GM12878 (cell line): ENCODE results near the gene NTRK1. TPM values are rescaled to one million over a fixed set of nuclear protein-coding genes. Genes with fewer than 3 reads are reported as not detected.

Source experiments
- BHLHE40 ChIP-seq, 2 experiments: fragments of 450-650 bp in 1 of 2; IDR thresholded peaks; 2 replicates each; pipeline ENCODE4 v1.6.1; 2011 to 2017; ENCODE audit warnings: low read depth in 2 of 2, borderline replicate concordance in 1 of 2, improper control_type of control experiment in 1 of 2, low read length in 1 of 2, mild to moderate bottlenecking in 1 of 2
- E2F4 ChIP-seq: IDR thresholded peaks from 2 replicates; pipeline ENCODE4 v1.6.1; 2012; ENCODE audit warnings: low read depth, low read length, improper control_type of control experiment
- GATAD2B ChIP-seq: fragments of 450-650 bp; conservative IDR thresholded peaks from 2 replicates; pipeline ENCODE4 v1.6.1; 2017; ENCODE audit warnings: low read depth, mild to moderate bottlenecking, moderate library complexity
- MEF2B ChIP-seq: fragments of 450-650 bp; IDR thresholded peaks from 2 replicates; pipeline ENCODE4 v1.6.1; 2018; ENCODE audit warnings: mild to moderate bottlenecking, moderate library complexity; ENCODE audit not compliant: partially characterized antibody, poor library complexity, severe bottlenecking
- NR2F1 ChIP-seq: fragments of 450-650 bp; conservative IDR thresholded peaks from 2 replicates; pipeline ENCODE4 v1.6.1; 2017; ENCODE audit warnings: mild to moderate bottlenecking
- RAD51 ChIP-seq: fragments of 450-650 bp; IDR thresholded peaks from 2 replicates; pipeline ENCODE4 v1.6.1; 2016; ENCODE audit warnings: moderate library complexity, mild to moderate bottlenecking, inconsistent platforms
- SMAD1 ChIP-seq: fragments of 450-650 bp; IDR thresholded peaks from 2 replicates; pipeline ENCODE4 v1.6.1; 2018; ENCODE audit warnings: mild to moderate bottlenecking, low read depth; ENCODE audit not compliant: partially characterized antibody
- ZBTB33 ChIP-seq: fragments of 450-650 bp; IDR thresholded peaks from 2 replicates; pipeline ENCODE4 v1.6.1; 2017; ENCODE audit warnings: mild to moderate bottlenecking
- ZNF384 ChIP-seq: IDR thresholded peaks from 2 replicates; pipeline ENCODE4 v1.6.1; 2012; ENCODE audit warnings: low read depth, mild to moderate bottlenecking, low read length, improper control_type of control experiment, borderline replicate concordance
- ZNF592 ChIP-seq: fragments of 450-650 bp; IDR thresholded peaks from 2 replicates; pipeline ENCODE4 v1.6.1; 2017; ENCODE audit warnings: mild to moderate bottlenecking, moderate library complexity
- polyA plus RNA-seq, 11 experiments: library from polyadenylated mRNA; depleted of rRNA in 4 of 11; unstranded in 6 of 11; stranded (reverse) in 5 of 11; fragments of >200 nt; fragmentation: Nextera tagmentation in 4 of 11; fragmentation: Illumina TruSeq in 1 of 11; extraction: Ambion mirVana in 4 of 11; extraction: Trizol in 1 of 11; gene quantifications; 1 replicate in 1 of 11; 2 replicates in 10 of 11; pipeline versions ENCODE4 v1.2.1 to v1.2.3, GENCODE V29; 2011 to 2016; ENCODE audit warnings: inconsistent platforms in 2 of 11, missing spikeins in 2 of 11, low read depth in 1 of 11
- total RNA-seq, 4 experiments: library from RNA; depleted of rRNA in 3 of 4; stranded (reverse); fragments of >200 nt in 3 of 4; fragmentation: Illumina TruSeq in 1 of 4; extraction: Trizol in 1 of 4; gene quantifications; 2 replicates each; pipeline versions ENCODE4 v1.2.1 to v1.2.3, GENCODE V29; 2013 to 2021
- TF ChIP-seq, protein P1 (sequence below): fragments of 450-650 bp; IDR thresholded peaks from 2 replicates; pipeline ENCODE4 v1.6.1; 2017; ENCODE audit warnings: borderline replicate concordance
- TF ChIP-seq, protein P2 (sequence below): fragments of 450-650 bp; conservative IDR thresholded peaks from 2 replicates; pipeline ENCODE4 v1.6.1; 2017; ENCODE audit warnings: mild to moderate bottlenecking, moderate library complexity
- TF ChIP-seq, protein P3 (sequence below): IDR thresholded peaks from 2 replicates; pipeline ENCODE4 v1.6.1; 2012; ENCODE audit warnings: mild to moderate bottlenecking, low read depth, low read length

The NTRK1 gene
- total and polyA plus RNA-seq, 10 of the 15 experiments (the other 5 are each of a cell fraction or from before 2014, with no cell fraction given), result 0.10 to 0.56 (median 0.40) TPM; not detected in 7

- TF ChIP-seq MEF2B, result no peak
- TF ChIP-seq, protein P1, sequence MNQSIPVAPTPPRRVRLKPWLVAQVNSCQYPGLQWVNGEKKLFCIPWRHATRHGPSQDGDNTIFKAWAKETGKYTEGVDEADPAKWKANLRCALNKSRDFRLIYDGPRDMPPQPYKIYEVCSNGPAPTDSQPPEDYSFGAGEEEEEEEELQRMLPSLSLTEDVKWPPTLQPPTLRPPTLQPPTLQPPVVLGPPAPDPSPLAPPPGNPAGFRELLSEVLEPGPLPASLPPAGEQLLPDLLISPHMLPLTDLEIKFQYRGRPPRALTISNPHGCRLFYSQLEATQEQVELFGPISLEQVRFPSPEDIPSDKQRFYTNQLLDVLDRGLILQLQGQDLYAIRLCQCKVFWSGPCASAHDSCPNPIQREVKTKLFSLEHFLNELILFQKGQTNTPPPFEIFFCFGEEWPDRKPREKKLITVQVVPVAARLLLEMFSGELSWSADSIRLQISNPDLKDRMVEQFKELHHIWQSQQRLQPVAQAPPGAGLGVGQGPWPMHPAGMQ, result no peak
- TF ChIP-seq E2F4, result no peak
- no peak for TF ChIP-seq BHLHE40 (IDR thresholded peaks at IDR 0.05; ENCODE audit: borderline replicate concordance in 1 of 2, low read depth in 2 of 2, low read length in 1 of 2)
- TF ChIP-seq, protein P2, sequence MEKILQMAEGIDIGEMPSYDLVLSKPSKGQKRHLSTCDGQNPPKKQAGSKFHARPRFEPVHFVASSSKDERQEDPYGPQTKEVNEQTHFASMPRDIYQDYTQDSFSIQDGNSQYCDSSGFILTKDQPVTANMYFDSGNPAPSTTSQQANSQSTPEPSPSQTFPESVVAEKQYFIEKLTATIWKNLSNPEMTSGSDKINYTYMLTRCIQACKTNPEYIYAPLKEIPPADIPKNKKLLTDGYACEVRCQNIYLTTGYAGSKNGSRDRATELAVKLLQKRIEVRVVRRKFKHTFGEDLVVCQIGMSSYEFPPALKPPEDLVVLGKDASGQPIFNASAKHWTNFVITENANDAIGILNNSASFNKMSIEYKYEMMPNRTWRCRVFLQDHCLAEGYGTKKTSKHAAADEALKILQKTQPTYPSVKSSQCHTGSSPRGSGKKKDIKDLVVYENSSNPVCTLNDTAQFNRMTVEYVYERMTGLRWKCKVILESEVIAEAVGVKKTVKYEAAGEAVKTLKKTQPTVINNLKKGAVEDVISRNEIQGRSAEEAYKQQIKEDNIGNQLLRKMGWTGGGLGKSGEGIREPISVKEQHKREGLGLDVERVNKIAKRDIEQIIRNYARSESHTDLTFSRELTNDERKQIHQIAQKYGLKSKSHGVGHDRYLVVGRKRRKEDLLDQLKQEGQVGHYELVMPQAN, result no peak
- no peak for TF ChIP-seq ZBTB33
- TF ChIP-seq NR2F1, result no peak
- TF ChIP-seq ZNF384, result no peak
- no peak for TF ChIP-seq SMAD1
- TF ChIP-seq RAD51, result no peak
- no peak for TF ChIP-seq GATAD2B
- TF ChIP-seq, protein P3, sequence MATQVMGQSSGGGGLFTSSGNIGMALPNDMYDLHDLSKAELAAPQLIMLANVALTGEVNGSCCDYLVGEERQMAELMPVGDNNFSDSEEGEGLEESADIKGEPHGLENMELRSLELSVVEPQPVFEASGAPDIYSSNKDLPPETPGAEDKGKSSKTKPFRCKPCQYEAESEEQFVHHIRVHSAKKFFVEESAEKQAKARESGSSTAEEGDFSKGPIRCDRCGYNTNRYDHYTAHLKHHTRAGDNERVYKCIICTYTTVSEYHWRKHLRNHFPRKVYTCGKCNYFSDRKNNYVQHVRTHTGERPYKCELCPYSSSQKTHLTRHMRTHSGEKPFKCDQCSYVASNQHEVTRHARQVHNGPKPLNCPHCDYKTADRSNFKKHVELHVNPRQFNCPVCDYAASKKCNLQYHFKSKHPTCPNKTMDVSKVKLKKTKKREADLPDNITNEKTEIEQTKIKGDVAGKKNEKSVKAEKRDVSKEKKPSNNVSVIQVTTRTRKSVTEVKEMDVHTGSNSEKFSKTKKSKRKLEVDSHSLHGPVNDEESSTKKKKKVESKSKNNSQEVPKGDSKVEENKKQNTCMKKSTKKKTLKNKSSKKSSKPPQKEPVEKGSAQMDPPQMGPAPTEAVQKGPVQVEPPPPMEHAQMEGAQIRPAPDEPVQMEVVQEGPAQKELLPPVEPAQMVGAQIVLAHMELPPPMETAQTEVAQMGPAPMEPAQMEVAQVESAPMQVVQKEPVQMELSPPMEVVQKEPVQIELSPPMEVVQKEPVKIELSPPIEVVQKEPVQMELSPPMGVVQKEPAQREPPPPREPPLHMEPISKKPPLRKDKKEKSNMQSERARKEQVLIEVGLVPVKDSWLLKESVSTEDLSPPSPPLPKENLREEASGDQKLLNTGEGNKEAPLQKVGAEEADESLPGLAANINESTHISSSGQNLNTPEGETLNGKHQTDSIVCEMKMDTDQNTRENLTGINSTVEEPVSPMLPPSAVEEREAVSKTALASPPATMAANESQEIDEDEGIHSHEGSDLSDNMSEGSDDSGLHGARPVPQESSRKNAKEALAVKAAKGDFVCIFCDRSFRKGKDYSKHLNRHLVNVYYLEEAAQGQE, result no peak
- no peak for TF ChIP-seq ZNF592
Observed at GRCh38 chr1:156886583-156887281, 26.1 kb downstream of the NTRK1 start (continued).
